ENCODE results near the gene RSL1D1.
"Not testable (repeated sequence)": the region's sequence is repeated elsewhere in the genome, so short reads cannot be mapped to it uniquely, and the experiment has no call there.

RSL1D1 gene

DNA sequence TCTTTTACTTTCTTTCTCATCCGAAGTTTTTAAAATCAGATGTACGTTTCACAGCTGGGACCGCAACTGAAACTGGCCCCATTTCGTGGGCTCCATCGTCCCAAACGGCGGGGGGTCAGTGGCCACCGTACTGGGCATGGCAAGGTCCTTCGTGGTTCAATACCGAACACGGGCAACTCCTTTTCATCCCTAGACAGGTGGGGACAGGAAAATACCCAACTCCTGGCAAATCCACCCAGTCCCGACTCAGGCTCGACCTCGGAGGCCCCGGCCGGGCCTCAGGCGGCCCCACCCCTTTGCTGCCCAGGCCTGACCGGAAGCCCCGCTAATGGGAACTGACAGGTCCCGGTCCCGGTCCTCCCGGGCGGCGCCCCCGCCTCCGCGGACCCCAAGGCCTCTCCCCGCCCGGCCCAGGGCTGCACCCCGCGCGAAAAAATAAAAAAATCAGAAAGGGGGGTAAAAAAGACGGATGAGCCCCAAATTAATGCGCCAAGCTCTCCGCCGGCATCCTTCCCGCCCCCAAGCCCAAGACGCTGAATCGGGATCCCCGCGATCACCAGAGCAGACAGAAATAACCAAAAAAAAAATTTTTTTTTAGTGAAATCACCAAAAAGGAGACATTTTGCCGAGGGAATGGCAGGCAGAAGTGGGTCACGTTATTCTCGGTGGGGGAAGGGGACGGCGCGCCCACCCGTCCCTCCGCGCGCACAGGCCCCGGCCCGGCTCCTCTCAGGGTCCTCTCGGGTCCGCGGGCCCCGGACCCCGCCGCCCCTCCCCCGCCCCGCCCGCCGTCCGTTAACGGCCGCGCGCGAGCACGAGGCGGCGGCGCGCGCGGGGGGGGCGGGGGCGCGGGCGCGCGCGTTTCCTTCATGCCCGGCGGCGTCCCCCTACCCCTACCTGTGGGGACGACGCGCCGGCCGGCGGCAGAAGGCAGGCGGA lies 54.8 kb downstream of the RSL1D1 start:
- DNase-seq, result no peak

DNA sequence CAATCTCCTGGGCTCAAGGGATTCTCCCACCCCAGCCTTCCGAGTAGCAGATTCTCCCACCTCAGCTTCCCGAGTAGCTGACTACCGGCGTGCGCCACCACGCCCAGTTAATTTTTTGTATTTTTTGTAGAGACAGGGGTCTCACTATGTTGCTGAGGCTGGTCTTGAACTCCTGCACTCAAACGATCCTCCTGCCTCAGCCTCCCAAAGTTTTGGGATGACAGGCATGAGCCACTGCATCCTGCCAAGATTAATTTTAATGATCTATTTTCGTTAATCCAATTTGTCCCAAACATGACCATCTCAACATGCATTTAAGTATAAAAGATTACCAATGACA lies 55.5 kb downstream of the RSL1D1 start:
- no peak for DNase-seq

DNA sequence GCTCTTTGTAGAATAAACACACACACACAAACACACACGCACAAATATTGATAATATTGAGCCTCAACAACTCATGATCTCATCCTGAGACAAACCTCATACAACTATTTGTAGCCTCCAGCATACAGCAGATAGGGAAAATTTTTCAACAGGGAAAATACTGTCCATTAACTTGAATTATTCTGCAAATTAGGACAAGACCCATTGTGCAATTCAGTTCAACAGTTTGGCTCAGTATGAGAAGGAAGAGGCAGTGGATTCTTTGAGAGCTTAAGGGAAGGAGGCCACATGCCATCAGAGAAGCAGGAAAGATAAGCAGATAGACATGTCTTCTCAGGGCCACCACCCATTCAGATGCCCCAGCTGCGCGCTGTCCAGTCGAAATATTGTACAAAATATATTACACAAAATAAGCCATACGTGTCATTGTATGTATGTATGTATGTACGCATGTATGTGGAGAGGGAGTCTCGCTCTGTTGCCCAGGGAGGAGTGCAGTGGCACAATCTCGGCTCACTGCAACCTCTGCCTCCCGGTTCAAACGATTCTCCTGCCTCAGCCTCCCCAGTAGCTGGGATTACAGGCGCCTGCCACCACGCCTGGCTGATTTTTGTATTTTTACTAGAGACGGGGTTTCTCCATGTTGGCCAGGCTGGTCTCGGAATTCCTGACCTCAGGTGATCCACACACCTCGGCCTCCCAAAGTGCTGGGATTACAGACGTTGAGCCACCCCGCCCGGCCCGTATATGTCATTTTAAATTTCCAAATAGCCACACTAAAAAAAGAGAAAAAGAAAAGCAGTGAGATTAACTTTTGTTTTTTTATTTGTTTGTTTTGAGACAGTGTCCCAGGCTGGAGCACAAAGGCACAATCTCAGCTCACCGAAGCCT lies 56.1 kb downstream of the RSL1D1 start:
- DNase-seq, result no peak

DNA sequence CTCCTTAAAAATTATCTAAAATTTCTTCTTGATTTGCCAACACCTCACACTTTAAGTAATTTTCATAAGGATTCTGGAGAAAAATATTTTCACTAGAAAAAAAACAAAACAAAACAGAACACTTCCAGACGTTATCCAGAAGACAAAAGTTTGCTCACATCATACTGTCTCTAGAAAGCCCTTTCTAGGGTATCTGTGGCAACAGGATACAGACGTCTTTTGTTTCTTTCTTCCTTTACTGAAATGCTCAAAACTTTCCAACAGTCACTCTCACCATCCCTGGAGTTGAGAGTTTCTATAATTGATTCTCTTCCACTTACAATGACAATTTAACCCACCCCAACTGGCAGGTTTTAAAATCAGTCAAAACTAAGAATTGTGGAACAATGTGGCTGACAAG lies 56.9 kb downstream of the RSL1D1 start:
- DNase-seq, result no peak

DNA sequence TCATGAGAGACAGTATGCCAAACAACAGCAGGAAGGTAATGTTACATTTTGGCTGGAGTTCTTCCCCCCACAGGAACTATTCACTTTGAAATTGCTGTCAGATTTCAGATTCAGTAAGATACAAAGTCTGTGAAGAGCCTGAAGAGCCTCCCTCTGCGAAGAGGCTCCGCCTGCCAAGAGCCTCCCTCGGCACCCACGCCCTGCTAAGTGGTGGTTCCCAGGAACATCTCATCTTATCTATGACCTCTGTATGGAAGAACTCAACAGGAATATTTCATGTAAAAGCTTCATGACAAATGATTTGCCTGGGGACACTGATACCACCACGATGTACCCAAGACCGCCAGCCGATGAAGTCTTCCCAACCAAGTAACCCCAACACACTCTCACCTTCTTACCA lies 57.5 kb downstream of the RSL1D1 start:
- no peak for DNase-seq

DNA sequence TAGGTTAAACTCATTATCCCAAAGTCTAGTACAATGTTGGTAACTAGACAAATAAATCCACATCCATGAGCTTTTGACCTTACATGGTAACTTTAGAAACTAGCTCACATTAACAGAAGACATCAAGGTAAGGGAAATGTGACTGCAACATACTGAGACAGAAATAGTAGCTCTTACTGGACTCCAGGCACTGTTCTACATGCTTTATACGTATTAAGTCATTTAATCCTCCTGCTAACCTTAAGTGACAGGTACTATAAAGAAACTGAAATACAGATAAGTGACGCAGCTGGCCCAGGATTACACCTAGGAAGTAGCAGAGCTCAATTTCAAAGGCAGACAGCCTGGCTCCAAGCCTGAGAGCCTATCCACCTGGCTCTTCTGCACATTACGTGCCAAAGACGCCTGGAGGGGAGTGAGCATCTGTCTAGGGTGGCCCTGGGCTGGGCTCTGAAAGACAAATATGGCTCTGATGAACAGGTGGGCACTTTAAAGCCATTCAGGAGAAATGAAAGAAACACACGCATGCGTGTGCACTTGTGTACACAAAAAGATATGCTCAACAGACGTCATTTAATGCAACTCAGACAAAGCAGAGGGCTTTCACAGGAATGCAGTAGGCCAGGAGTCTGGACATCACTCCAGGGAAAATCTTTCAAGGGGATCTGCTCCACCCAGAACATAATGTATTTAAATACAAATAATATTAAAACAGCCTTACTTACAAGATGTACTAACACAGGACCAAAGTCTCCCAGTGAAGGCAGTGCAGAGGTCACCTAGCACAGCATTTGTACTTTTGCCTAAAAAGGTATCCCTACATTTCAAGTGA lies 58.7 kb downstream of the RSL1D1 start:
- no peak for DNase-seq

DNA sequence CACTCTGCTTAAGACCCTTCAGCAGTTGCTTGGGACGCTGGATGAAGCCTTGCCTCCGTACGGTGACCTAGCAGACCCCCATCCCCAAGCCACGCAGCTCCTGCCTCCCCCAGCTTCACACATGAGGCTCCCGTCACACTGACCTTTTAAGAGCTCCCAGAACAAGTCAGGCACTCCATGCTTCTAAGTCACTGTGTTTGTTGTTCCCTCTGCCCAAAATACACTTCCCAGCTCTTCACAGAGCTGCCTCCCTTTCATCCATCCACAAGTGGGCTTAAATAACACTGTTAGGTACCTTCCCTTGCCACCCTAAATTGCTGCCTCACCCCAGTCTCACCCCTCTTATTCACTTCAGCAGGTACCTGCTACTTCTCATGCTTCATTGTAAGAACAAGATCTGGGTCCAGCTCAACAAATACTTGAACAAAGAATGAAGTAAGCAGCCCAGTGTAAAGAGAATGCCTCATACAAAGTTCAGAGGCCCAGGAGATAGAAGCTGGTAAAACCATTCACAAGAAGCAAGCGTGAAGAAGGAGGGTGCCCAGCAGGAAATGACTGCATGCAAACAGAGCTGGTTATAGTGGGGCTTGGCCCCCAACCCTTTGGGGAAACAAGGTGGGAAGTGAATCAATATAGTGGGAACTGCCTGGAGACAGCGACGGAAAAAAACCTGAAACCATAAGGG lies 60.1 kb downstream of the RSL1D1 start:
- no peak for DNase-seq

DNA sequence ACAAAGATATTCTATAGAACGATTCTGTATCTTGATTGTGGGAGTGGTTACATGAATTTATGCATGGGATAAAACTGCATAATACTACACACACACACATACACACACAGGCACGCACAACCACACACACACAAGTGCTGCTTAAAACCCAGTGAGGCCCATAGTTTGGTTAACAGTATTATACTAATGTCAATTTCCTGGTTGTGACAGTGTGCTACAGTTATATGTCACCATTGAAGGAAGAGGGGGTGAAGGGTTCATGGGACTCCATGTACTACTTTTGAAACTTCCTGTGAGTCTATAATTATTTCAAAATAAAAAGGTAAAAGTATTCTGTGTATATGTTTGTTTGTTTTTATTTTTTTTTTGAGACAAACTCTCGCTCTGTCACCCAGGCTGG lies 62.4 kb downstream of the RSL1D1 start:
- DNase-seq, result no peak

DNA sequence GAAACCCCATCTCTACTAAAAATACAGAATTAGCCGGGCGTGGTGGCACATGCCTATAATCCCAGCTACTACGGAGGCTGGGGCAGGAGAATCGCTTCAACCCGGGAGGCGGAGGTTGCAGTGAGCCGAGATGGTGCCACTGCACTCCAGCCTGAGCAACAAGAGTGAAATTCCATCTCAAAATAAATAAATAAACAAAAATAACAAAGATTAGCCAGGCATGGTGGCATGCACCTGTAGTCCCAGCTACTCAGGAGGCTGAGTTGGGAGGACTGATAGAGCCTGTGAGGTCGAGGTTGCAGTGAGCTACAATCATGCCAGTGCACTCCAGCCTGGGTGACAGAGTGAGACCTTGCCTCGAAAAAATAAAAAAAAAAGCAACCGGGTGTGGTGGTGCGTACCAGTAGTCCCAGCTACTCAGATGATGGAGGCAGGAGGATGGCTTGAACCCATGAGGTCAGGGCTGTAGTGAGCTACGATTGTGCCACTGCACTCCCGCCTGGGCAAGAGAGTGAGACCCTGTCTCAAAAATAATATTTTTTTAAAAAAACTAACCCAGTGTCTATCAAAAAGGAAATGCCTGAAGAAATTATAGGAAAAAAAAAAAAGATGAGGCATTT lies 66.3 kb downstream of the RSL1D1 start:
- not testable (repeated sequence) for DNase-seq

DNA sequence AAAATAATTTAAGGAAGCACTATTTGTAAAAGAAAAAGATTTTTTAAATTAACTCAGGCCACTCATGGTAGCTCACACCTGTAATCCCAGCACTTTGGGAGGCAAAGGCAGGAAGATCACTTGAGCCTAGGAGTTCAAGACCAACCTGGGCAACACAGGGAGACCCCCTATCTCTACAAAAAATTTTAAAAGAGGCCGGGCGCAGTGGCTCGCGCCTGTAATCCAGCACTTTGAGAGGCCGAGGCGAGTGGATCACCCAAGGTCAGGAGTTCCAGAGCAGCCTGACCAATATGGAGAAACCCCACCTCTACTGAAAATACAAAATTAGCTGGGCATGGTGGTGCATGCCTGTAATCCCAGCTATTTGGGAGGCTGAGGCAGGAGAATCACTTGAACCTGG lies 67.0 kb downstream of the RSL1D1 start:
- DNase-seq, result not testable (repeated sequence)

DNA sequence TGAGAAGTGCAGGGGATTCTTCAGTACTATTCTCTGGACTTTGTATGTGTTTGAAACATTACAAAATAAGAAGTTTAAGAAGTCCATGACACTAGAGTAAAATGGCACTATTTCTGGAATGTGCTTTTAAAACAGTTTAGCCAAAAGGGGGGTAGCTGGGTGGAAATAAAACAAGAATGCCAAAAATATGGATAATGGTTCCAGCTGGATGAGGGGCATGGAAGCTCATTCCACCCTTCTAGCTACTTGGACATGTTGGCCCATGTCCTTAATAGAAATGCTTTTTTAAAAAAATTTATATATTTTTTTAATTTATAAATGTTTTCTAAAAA lies 67.3 kb downstream of the RSL1D1 start:
- DNase-seq, result no peak
